NCI-H460 (cell line): ENCODE measurements around the gene COL1A1. TPM values are rescaled to one million over a fixed set of nuclear protein-coding genes. Genes with fewer than 3 reads are reported as not detected.

ENCODE experiments used
- DNase-seq: peaks from one replicate; pipeline ENCODE4 v3.0.0-alpha.2; 2016; ENCODE audit warnings: low read depth; ENCODE audit errors: extremely low read depth
- total RNA-seq: library from RNA; depleted of rRNA; stranded (reverse); fragments of >200 nt; shearing (Covaris generic); gene quantifications from 2 replicates; pipeline ENCODE4 v1.2.3, GENCODE V29; 2014

COL1A1 gene
- total RNA-seq, 1 experiment from 2014 or later: 1.2 TPM

DNA sequence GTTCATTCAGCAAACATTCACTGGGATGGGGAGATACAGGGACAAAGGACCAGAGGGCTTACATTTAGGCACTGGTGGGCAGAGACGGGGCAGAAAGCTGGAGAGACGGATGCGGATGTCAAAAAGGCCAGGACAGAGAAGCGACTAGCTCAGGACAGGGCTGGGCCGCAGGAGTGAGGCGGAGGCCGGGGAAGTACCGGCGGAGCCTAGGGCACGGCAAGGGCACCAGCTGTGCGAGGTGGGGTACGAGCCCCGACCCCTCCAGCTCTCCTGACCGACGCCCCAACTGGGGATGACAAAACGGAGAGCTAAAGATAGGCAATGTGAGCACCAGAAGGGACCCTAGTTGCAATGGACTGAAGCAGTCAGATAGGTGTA, 39.5 kb downstream of the COL1A1 start:
- DNase-seq: no peak

DNA sequence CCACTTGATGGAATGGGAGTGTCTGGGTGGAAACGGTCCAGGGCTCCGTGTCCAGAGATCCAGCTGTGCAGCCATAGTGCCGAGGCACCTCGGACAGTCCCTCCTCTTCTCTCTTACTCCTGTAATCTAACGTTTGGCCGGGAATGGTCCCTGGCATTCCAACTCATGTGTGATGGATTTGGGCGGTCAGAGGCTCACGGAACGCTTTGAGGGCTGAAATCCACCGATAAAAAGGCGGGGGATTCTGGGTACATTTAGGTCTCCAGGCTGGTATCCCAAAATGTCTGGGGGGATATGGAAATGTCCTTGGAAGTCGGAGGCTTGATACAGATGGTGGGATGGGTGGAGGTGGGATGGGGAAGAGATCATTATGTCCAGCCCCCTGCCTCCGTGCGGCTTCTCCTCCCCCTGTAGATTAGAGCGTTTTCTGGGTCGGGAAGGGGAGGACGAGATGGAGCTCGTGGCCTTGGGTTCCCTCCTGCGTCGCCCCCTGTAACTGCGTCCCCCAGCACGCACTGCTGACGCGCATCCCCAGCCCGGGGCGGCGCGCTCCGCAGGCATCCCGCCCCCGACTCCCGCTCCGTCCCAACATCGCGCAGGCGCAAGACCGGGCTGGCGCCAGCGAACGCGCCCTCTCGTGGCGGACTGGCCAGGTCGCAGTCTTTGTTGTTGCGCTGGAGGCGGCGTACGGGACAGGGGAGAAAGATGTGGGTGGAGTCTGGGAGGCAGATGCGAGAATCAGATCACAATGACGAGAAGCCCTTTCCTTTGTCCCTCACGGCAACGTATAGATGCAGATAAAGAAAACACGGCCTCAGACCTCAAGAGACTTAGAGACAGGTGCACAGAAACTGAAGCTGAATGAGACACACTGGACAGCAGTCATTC, 40.2 kb downstream of the COL1A1 start:
- DNase-seq: peak; percentile 89

DNA sequence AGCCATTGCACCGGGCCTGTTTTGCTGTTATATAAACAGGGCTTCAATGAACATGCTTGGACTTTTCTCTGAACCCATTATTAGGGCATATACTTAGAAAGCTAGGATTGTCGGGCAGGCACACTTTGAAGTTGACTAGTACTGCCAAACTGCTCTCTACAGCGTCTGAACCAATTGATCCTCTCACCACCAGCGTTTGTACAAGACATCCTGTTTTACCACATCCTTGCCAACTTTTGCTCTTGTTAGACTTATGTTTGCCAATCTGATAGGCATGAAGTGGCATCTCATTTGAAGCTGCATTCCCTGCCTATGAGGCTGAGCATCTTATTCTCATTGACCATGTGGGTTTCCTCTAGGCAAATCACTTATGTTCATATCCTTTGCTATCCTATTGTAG, 43.5 kb downstream of the COL1A1 start:
- DNase-seq: no peak

DNA sequence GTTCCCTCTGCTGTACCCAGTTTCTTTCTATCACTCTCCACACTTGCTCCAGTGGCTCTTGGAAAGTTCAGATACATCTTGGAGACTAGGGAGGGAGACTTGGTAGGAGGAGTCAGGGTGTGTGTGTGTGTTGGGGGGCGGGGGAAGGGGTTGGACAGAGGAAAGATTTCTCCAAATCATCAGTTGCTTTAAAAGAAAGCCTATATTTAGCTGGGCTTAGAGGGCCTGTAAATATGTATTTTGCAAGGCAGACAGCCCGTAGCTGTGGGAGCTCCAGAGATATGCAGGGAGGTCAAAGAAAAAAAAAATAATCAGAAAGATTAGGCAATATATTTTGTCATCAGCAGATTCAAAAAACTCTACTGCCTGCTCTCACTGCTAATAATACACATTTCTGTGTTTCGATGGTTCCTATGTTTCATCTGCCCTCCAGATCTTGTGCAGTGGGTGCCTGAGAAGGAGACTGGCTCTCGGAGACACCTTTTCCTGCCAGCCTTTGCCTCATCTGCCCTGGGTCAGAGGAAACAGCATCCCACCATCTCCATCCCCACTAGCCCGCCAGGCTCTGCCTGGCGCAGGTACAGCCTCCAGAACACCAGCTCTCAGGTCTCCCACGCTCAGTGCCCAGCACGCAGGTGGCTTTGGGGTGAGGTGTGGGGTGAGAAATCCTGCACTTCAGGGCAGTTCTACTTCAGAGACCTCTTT, 46.2 kb downstream of the COL1A1 start:
- no peak for DNase-seq

DNA sequence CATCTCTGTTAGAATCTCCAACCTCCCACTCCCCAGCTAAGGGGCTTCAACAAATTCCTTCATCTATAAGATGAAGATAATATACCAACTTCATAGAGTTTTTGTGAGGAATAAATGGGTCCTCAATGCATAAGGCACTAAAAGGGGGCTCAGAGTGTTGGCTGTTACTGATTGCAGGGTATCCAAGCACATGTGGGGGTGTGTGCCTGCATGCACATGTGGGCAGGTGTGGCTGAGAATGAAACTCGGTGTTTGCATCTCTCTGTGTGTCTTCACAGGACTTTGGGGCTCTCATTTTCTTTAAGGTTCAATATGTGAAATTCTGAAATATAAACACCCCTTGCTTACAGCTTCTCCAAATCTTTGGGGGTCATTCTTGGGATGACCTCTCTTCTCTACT, 46.8 kb downstream of the COL1A1 start:
- no peak for DNase-seq

DNA sequence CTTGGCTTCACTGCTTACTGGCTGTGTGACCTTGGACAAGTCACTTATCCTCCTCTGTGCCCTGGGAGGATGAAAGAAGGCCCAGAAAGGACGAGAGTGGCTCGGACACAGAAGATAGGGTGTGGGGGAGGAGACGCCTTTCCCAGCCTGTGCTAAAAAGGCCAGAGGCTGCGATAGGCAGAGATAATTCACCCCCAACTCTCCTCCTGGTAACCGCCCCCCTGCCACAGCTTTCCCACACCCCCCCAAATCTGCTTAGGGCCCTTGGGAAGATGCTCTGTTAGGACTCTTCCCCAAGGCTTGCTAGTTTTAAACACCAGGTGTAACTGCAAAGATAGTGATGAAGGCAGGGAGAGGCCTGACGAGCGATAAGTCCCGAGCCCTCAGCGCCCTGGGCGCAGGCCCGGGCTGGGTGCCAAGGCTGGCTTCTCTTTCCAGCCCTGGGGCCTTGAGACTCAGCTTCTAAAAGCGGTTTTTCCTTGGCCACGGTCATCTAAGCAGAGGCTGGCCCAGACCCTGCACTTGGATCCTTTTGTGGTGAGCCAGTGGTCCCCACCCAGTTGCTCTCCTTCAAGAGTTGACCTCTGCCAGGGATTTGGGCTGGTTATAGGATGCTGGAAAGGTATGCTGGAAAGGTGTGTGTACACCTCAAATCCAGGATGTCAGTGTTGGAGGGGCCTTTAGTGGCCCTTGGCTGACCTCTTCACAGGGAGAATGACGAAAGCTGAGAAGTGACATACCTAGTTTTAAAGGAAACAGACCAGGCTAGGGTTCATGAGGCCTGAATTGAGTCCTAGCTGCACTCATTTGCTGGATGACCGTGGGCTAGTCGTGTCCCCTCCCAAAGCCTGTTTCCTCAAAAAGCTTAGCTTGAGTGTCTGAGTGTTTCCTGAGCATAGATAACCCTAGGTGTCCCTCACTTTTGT, 47.5 kb downstream of the COL1A1 start:
- no peak for DNase-seq

DNA sequence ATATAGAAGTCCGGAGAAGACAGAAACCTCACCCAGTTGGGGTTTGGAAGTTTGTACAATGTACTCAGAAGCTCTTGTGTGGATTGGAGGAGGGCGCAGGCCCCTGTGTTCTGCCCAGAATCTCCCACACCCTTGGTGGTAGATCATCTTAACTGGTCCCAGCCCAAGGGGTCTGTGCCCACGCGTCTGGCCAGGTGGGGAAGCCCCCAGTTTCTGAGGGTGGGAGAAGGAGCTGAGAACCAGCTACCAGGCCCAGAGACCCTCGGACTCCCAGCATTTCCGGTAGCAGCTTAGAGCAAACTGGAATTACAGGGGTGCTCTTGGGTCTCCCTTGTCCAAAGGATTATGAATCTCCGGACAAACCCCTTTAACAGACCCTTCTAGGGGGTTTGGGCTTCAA, 48.7 kb downstream of the COL1A1 start:
- no peak for DNase-seq

DNA sequence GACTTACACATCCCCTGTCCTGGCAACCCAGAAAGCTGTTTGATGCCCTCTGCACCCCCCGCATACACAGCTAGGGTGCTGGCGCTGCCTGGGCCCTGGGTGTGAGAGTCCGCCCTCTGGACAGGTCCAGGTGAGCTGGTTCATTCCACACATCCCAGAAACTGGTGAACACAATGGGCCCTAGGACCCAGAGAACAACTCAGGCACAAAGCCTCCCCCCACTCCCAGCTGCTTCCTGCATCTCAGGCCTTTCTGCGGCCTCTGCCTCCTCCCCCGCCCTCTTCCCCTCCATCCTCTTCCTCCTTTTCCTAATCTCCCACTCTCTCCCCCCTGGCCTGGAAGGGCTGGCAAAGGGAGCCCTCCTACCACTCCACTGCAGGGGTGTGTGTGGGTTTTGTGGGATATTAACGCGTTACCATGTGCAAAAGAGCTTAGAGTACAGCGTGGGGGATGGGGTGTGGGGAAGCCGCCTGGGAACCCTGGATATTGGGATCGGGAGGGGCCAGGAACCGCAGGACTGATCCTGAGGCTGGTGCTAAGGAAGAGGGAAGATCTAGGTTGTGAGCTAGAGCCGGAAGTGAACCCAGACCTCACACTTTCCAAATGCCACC, 49.4 kb downstream of the COL1A1 start:
- DNase-seq: peak; percentile 87

DNA sequence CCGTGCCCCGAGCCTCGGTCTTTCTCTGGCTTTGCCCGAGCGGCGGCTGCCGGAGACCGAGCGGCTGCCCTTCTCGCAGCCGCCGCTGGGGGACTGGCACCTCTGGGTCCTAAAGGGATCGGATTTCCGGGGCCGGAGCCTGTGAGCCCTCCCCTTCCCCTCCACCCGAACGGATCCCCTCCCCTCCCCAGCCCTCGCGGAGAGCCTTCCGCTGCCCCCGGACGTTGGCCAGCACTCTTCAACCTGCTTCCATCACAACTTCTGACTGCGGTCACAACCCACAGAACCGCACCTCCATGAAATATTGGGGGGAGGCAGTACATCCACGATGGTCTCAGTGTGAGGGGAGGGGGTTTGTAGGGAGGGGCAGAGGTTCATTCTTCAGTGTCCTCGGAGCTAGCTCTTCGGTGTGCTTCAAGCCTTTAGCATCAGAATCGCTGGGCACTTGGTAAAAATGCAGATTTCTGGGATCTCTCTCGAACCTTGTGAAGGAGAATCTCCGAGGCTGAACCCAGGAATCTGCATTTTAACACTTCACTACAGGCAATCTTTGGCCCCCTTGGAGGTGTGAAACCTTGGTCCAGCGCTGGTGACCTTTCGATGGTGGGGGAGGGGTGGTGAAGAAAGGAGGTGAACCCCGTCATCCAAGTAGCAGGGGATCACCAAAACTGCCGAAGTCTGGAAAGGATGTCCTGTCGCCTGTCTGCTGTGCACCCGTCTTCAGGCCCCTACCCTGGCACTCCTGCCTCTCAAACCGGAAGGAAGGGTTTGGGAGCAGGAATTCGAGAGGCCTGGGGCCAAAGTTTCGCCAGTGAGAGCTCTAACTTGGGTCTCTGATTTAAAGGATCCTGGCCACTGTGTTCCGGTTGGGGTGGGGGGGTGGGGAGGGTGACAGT, 50.1 kb downstream of the COL1A1 start:
- DNase-seq: peak; percentile 88

DNA sequence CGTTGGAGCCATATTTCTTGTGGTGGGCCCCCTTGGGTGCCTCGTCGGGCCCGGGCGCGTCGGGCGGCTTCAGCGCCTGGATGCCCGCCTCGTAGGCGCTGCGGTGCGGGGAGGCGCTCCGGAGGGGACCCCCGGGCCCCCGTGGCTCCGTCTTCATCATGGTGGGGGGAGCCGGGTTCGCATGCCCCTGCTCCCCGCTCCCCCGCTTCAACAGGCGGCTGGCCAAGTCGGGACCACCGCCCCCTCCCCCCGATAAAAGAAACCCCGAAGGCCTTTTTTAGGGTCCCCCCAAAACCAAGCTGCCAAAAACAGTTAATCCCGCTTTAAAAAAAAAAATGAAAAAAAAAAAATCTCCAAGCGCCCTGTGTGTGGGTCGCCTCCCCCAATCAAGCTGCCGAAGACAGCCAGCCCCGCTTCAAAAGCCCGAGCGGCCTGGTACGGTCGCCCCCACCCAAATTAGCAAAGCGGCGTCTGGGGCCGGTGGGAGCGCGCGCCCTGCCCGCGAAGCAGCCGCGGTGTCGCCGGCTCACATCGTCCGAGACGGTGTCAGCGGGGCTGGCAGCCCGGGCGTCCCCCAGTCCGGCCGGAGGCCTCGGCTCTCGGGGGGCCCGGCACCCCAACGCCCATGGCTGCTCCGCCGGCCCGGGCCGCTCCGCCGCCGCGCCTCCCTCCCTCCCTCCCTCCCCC, 50.9 kb downstream of the COL1A1 start, which contains the start of gene PPP1R9B:
TSS of gene PPP1R9B (minus strand) at position 324 of the 687 bp plus-strand sequence. CDS start at position 160, 164 bp downstream.
- DNase-seq: no peak

DNA sequence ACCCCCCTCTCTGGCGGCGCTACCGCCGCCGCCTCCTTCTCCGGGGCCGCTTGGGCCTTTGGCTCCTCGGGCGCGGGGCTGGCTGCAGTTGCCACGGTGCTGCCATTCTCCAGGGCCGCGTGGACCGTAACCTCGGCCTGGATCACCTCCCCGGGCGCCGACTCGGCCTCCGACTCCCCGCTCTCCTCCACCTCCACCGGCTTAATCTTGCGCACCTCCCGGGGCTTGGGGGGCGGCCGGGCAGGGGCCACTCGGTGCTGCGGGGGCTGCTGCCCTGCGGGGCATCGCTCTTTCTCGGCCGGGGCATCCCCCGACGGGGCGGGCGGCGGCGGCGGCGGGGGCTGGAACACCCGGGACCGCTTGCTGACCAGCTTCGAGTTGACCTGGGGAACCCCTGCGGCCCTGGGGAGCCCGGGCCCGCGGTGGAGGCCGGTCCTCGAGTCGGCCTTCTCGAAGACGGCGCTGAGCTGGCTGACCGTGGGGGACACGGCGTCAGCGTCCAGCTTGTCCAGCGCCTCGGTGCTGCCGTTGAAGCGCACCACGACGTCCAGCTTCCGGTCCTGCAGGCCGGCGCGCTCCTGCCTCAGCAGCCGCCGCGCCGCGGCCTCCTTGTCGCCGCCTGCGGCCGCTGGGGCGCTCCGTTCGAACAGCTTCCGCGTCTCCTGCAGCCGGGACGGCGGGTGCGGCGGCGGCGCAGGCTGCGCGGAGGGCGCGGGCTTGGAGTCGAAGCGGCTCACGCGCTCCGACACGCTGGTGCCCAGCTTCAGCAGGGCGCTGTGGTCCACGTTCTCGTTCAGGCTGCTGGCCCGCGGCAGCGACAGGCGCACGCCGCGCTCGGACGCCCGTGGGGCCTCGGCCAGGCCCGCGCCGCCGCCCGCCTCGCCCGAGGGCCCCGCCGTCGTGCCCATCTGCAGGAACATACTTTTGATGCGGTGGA, 51.7 kb downstream of the COL1A1 start:
- no peak for DNase-seq

DNA sequence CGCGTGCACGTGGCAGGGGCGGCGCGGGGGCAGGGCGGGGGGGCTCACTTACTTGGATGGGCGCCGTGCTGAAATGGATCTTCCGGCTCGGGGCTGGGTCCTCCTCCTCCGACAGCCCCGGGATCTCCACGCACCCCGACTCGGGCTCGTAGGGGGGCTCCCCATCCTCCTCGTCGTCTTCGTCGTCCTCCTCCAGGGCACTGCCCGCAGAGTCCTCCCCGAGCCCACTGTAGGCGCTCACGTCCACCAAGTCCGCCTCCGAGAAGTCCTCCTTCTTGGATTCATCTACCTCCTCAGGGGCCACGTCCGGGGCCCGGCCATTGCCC, 52.4 kb downstream of the COL1A1 start:
- no peak for DNase-seq

DNA sequence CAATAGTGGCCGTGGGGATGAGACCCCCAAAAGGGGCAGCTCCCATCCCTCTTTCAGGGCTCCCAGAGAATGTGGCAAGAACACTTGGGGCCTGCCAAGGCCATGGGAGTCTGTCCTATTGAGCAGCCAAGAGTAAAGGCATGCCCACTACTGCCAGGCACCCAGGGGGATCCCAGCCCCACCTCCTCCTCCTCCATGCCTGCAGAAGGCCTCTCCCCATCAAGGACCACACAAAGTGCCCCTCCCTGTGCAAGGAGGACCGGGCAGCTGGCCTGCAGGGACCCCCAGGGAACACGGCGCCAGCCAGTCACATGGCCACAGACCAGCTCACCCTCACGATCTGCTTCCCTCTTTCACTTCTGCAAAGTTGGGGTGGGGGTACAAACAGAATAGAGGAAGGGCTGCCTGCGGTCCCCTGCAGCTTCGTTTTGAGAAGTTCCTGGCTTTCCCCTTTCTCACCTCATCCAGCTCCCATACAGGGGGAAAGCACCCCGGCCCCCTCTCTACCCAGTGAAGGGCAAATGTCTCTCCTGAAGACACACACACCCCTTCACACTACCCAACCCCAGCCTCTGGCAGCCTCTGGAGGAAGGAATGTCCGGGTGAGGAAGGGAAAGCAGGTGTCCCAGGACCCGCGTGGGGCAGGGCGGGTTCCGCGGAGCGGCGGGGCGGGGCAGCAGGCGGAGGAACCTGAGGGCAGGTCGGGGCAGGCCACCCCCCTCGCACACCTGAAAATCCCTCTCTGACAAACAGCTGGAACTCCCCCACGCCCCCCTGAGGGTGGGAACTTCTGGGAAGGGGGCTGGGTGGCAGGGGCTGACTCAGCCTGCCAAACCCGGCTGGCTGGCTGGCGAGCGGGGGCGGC, 53.0 kb downstream of the COL1A1 start:
- no peak for DNase-seq

DNA sequence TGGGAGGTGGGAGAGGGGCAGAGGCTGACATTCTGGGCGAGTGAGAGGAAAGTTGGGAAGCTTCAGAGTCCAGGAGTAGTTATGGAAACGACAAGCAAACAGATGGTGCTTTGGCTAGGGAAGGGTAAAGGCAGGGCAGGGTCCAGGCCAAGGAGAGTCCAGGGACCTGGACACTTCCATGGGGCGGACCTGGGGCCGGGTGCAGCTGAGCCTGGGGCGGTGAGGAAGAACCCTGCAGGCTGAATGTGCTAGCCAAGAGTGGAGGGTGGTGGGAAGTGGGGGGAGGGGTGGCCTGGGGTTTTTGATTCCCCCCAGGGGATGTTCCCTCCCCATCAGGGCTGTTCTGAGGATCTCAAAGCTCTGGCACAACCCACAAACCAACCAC, 53.6 kb downstream of the COL1A1 start:
- no peak for DNase-seq

DNA sequence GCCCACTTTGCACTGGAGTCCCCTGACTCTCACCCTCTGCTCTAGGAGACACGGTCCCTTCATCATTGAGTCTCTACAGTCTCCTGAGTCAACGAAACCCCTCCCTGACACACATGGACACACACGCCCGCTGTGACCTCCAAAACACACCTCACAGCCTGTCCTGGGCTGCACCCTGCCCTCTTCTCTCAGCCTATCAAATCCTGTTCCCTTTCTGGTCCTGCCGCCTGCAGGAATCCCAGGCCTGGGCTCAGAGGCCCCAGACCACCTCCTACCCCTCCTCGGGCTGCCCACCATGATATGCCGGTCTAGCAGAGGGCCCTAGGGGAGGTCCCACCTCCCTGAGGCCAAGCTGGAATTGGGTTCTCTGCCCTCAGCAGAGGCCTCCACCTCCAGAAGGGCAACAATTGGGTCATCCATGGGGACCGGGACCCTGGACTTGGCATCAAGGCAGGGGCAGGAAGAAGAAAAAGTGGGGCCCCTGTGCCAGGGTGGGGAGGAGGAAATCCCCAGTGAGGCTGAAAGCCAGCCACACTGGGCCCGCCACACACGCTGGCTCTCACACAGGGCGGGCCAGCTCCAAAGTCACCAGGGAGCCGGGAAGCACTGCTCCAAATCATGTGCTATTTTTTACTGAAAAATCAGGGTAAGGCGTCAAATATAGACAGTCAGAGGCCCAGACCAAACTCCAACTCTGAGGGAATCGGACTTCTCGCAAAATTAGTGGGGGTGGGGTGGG, 54.3 kb downstream of the COL1A1 start:
- DNase-seq: no peak

DNA sequence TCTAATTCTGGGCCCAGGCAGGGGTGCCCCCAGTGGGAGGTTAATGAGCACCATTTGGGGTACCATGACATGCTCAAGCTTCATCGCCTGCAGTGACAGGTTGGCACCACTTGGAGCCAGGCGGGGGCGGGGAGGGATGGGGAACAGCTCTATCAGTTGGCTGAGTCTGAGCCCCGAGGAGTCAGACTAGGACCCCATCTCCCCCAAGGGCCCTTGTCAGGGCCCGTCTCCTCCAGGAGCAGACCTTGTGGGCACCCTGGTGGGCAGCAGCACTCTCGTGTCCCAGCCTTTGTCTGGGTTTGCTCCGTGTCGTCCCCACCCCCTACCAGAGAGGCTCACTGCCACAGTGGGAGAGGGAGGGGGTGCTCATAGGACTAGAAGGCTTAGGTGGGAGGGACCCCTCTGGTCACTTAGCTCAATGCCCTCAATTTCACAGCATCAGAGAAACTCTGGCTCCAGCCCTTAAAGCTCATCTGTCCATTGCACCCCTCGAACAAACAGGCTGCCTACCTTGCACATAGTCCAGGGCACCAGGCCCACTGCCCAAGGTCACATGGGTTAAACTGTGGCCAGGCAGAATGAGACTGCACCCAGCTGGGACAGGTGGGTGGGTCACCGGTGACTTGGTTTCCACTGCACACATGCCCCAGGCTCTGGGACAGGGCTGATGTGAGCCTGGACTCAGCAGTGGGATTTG, 55.1 kb downstream of the COL1A1 start:
- DNase-seq: no peak
